CD14-positive monocyte (primary cell): ENCODE data around the gene OR6B3. TPM values are rescaled to one million over a fixed set of nuclear protein-coding genes. Genes with fewer than 3 reads are reported as not detected.

ENCODE experiments used
- DNase-seq, 3 donors: peaks; one replicate each; pipeline ENCODE4 v3.0.0-alpha.2; 2011 to 2022
- H2AFZ ChIP-seq: 2 replicates; pipeline ENCODE4 v1.6.0; 2012; ENCODE audit warnings: mild to moderate bottlenecking, low read depth, low read length, inconsistent platforms; ENCODE audit not compliant: insufficient read depth, poor library complexity, severe bottlenecking
- H3K27ac ChIP-seq, 2 donors: 1 replicate in 1 of 2; 2 replicates in 1 of 2; pipeline ENCODE4 v1.5.1; 2012 to 2013; ENCODE audit warnings: low read length in 2 of 2, control low read depth in 1 of 2, inconsistent platforms in 1 of 2, low read depth in 1 of 2, mild to moderate bottlenecking in 1 of 2
- H3K27me3 ChIP-seq, 2 donors: one replicate each; pipeline versions ENCODE4 v1.6.0 to v1.6.1; 2011 to 2013; ENCODE audit warnings: low read length in 2 of 2; ENCODE audit not compliant: control insufficient read depth in 2 of 2, insufficient read depth in 2 of 2
- H3K36me3 ChIP-seq, 2 donors: replicated peaks in 1 of 2; 1 replicate in 1 of 2; 2 replicates in 1 of 2; pipeline versions ENCODE4 v1.5.1 to v1.6.1; 2012 to 2013; ENCODE audit warnings: low read length in 2 of 2, control low read depth in 1 of 2, inconsistent platforms in 1 of 2, mild to moderate bottlenecking in 1 of 2; ENCODE audit not compliant: insufficient read depth in 2 of 2, control insufficient read depth in 1 of 2
- H3K4me1 ChIP-seq, 2 donors: 1 replicate in 1 of 2; 2 replicates in 1 of 2; pipeline versions ENCODE4 v1.5.1 to v1.6.1; 2012 to 2013; ENCODE audit warnings: low read length in 2 of 2, control low read depth in 1 of 2, inconsistent platforms in 1 of 2, mild to moderate bottlenecking in 1 of 2, moderate library complexity in 1 of 2; ENCODE audit not compliant: insufficient read depth in 2 of 2, control insufficient read depth in 1 of 2
- H3K4me2 ChIP-seq: replicated peaks from 2 replicates; pipeline ENCODE3; 2012; ENCODE audit warnings: low read length, moderate library complexity, mild to moderate bottlenecking; ENCODE audit not compliant: poor library complexity, severe bottlenecking; ENCODE audit errors: extremely low read depth
- H3K4me3 ChIP-seq, 3 experiments: fragments of 200-600 bp in 1 of 3; sonication (generic) in 1 of 3; replicated peaks in 1 of 3; 1 replicate in 2 of 3; 2 replicates in 1 of 3; pipeline ENCODE4 v1.5.1; 2011 to 2013; ENCODE audit warnings: low read length in 3 of 3, mild to moderate bottlenecking in 3 of 3, control low read depth in 2 of 3, low read depth in 2 of 3, inconsistent platforms in 1 of 3, moderate library complexity in 1 of 3
- H3K79me2 ChIP-seq: 2 replicates; pipeline ENCODE4 v1.6.0; 2012; ENCODE audit warnings: mild to moderate bottlenecking, control low read depth, inconsistent platforms, low read length, moderate library complexity; ENCODE audit not compliant: insufficient read depth
- H3K9ac ChIP-seq: 2 replicates; pipeline ENCODE4 v1.6.0; 2017; ENCODE audit warnings: low read length, mild to moderate bottlenecking; ENCODE audit not compliant: insufficient read depth, poor library complexity, severe bottlenecking
- H3K9me3 ChIP-seq, 2 donors: replicated peaks in 1 of 2; 1 replicate in 1 of 2; 2 replicates in 1 of 2; pipeline versions ENCODE4 v1.5.1 to v1.6.1; 2012 to 2013; ENCODE audit warnings: low read length in 2 of 2, control low read depth in 1 of 2; ENCODE audit not compliant: control insufficient read depth in 1 of 2, insufficient read depth in 1 of 2
- H4K20me1 ChIP-seq: 2 replicates; pipeline ENCODE4 v1.6.0; 2012; ENCODE audit warnings: mild to moderate bottlenecking, low read length, control low read depth, moderate library complexity; ENCODE audit not compliant: insufficient read depth
- H3K27ac Mint-ChIP-seq, 7 donors: one replicate each; pipeline ENCODE4 v1.8.0; 2020; ENCODE audit warnings: mild to moderate bottlenecking in 7 of 7, mixed read lengths in 7 of 7, moderate library complexity in 6 of 7, inconsistent platforms in 2 of 7
- H3K27me3 Mint-ChIP-seq, 3 donors: one replicate each; pipeline ENCODE4 v1.8.0; 2021 to 2022; ENCODE audit warnings: low read depth in 3 of 3, mild to moderate bottlenecking in 3 of 3, mixed read lengths in 3 of 3, moderate library complexity in 3 of 3, inconsistent platforms in 1 of 3
- H3K36me3 Mint-ChIP-seq, 2 donors: one replicate each; pipeline ENCODE4 v1.8.0; 2020; ENCODE audit warnings: mixed read lengths in 2 of 2, inconsistent platforms in 1 of 2, mild to moderate bottlenecking in 1 of 2
- H3K4me1 Mint-ChIP-seq: one replicate; pipeline ENCODE4 v1.8.0; 2020; ENCODE audit warnings: mild to moderate bottlenecking, mixed read lengths
- H3K4me3 Mint-ChIP-seq, 2 donors: one replicate each; pipeline ENCODE4 v1.8.0; 2020; ENCODE audit warnings: mild to moderate bottlenecking in 2 of 2, mixed read lengths in 2 of 2, moderate library complexity in 1 of 2
- H3K9me3 Mint-ChIP-seq, 7 donors: one replicate each; pipeline ENCODE4 v1.8.0; 2020 to 2022; ENCODE audit warnings: mixed read lengths in 7 of 7, mild to moderate bottlenecking in 6 of 7, moderate library complexity in 6 of 7, inconsistent platforms in 2 of 7
- WGBS: methylation state at CpG from one replicate; pipeline ENCODE4 v1.1.5; 2013; ENCODE audit warnings: missing lambda C conversion rate; ENCODE audit not compliant: insufficient coverage; 5-methylcytosine and 5-hydroxymethylcytosine counted together
- intact Hi-C, 2 donors: fragments of 100-400 bp; cut with micrococcal nuclease; formaldehyde crosslinking; loops; one replicate each; pipeline versions ENCODE4 v1.15.0 to v1.15.1; 2023
- polyA plus RNA-seq, 3 donors: library from polyadenylated mRNA; depleted of rRNA in 1 of 3; unstranded in 2 of 3; stranded (reverse) in 1 of 3; fragments of 300-500 nt in 2 of 3; fragments of >200 nt in 1 of 3; fragmentation: Illumina TruSeq in 2 of 3; gene quantifications; 1 replicate in 2 of 3; 2 replicates in 1 of 3; pipeline ENCODE4 v1.2.3, GENCODE V29; 2012 to 2021
- TF ChIP-seq, protein P1 (sequence below): fragments of 200-600 bp; IDR thresholded peaks from one replicate; pipeline ENCODE4 v1.8.0; 2022; ENCODE audit warnings: antibody characterized with exemption, mild to moderate bottlenecking

OR6B3 gene
- polyA plus RNA-seq, 3 donors, result not detected

GRCh38 chr2:240050278-240050677 lies 3.0 kb downstream of the OR6B3 start:
- no peaks in the 10 kb centered on the region for H3K9me3 ChIP-seq
- no peak overlapping the region for H3K4me2 ChIP-seq
- H3K27ac ChIP-seq, result no peak overlapping the region
- Mint-ChIP-seq H3K4me3 (no peak overlapping the region), H3K4me1 (no peaks in the 10 kb centered on the region), H3K27ac (no peak overlapping the region), H3K27me3 (peaks cover 25 to 41% (median 32%) of the 10 kb centered on the region in 3 donors), H3K9me3 (peaks cover 0 to 2% (median 0%) of the 10 kb centered on the region in 7 donors), H3K36me3 (no peaks in the 10 kb centered on the region)
- H3K27me3 ChIP-seq, result peaks cover 0 to 20% of the 10 kb centered on the region in 2 donors
- H3K4me3 ChIP-seq, result no peak overlapping the region
- H3K4me1 ChIP-seq, result no peaks in the 10 kb centered on the region
- no peaks in the 10 kb centered on the region for H3K36me3 ChIP-seq
- no peak overlapping the region for H2AFZ ChIP-seq
- TF ChIP-seq, protein P1, sequence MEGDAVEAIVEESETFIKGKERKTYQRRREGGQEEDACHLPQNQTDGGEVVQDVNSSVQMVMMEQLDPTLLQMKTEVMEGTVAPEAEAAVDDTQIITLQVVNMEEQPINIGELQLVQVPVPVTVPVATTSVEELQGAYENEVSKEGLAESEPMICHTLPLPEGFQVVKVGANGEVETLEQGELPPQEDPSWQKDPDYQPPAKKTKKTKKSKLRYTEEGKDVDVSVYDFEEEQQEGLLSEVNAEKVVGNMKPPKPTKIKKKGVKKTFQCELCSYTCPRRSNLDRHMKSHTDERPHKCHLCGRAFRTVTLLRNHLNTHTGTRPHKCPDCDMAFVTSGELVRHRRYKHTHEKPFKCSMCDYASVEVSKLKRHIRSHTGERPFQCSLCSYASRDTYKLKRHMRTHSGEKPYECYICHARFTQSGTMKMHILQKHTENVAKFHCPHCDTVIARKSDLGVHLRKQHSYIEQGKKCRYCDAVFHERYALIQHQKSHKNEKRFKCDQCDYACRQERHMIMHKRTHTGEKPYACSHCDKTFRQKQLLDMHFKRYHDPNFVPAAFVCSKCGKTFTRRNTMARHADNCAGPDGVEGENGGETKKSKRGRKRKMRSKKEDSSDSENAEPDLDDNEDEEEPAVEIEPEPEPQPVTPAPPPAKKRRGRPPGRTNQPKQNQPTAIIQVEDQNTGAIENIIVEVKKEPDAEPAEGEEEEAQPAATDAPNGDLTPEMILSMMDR, result no peak
- no peaks in the 10 kb centered on the region for H4K20me1 ChIP-seq
- H3K79me2 ChIP-seq, result no peaks in the 10 kb centered on the region
- H3K9ac ChIP-seq, result no peak overlapping the region
- no peak for DNase-seq
- 93% methylated on average over 9 of the region's 12 CpGs for WGBS
- intact Hi-C loops, result no loop called here

DNA sequence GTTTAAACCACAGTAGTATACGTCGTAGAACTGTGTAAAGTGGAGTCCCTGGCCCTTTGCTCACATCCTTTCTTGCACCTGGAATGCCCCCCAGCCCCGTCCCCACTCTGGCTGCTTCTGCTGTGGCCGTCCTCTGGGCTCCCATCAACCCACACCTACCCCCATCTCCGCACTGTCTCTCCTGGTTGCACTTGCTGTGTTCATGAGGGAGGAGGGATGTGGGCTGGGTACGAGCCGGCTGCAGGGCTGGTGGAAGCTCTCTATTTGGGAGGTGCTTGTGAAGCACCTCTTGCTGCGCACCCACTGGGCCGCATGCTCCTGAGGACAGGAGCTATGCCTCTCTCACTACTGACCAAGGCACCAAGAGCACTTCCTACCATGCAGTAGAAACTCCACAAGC lies 5.1 kb downstream of the OR6B3 start:
- Histone ChIP-seq H3K27me3 (peaks cover 0 to 14% of the 10 kb centered on the region in 2 donors), H3K9me3 (no peaks in the 10 kb centered on the region), H3K4me1 (no peaks in the 10 kb centered on the region), H2AFZ (no peak overlapping the region), H4K20me1 (no peaks in the 10 kb centered on the region), H3K9ac (no peak overlapping the region), H3K79me2 (no peaks in the 10 kb centered on the region), H3K27ac (no peak overlapping the region), H3K4me2 (no peak overlapping the region), H3K36me3 (no peaks in the 10 kb centered on the region), H3K4me3 (no peak overlapping the region)
- no peak overlapping the region for H3K27ac Mint-ChIP-seq
- H3K4me3 Mint-ChIP-seq, result no peak overlapping the region
- no peak for DNase-seq
- WGBS, result 100% methylated on average over 2 of the region's 9 CpGs
- TF ChIP-seq, protein P1, result no peak
- no peaks in the 10 kb centered on the region for H3K36me3 Mint-ChIP-seq
- peaks cover 25 to 30% (median 30%) of the 10 kb centered on the region in 3 donors for H3K27me3 Mint-ChIP-seq
- H3K4me1 Mint-ChIP-seq, result no peaks in the 10 kb centered on the region
- intact Hi-C loops, result no loop called here
- H3K9me3 Mint-ChIP-seq, result peaks cover 0 to 2% (median 0%) of the 10 kb centered on the region in 7 donors
